ENCODE results near the gene MYBPHL.

MYBPHL gene

GRCh38 chr1:109248444-109248796 is 58.4 kb downstream of the MYBPHL start:
- no peak for DNase-seq (ENCODE audit: extremely low spot score)
- ChIA-PET CTCF (interaction anchor here (1.4 to 3.1 kb wide), 2 partner anchors 10 to 14 kb away, joined by 3 to 19 read pairs; no protein-coding TSS in a partner anchor), POLR2A (no interaction called here)
- TF ChIP-seq CTCF (IDR thresholded peaks at IDR 0.05; ENCODE audit: control extremely low read depth, extremely low read depth, low read depth, missing control alignments), result no peak

- DNase-seq (ENCODE audit: extremely low spot score), result no peak
- POLR2A ChIA-PET, result no interaction called here
- TF ChIP-seq CTCF (IDR thresholded peaks at IDR 0.05; ENCODE audit: control extremely low read depth, extremely low read depth, low read depth, missing control alignments), result no peak
- CTCF ChIA-PET, result interaction anchor here (0.8 to 3.1 kb wide), 4 partner anchors 10 to 392 kb away, joined by 3 to 19 read pairs (median 4); no protein-coding TSS in a partner anchor
Observed at GRCh38 chr1:109247401-109248365, 59.1 kb downstream of the MYBPHL start.

GRCh38 chr1:109246141-109246551 is 60.7 kb downstream of the MYBPHL start:
- no peak for TF ChIP-seq CTCF (IDR thresholded peaks at IDR 0.05; ENCODE audit: control extremely low read depth, extremely low read depth, low read depth, missing control alignments)
- CTCF ChIA-PET, result interaction anchor here (1.0 to 3.1 kb wide), 3 partner anchors 8 to 286 kb away, joined by 4 to 19 read pairs (median 5); no protein-coding TSS in a partner anchor
- DNase-seq (ENCODE audit: extremely low spot score), result no peak
- POLR2A ChIA-PET, result no interaction called here

GRCh38 chr1:109243860-109244552 is 62.8 kb downstream of the MYBPHL start:
- ChIA-PET CTCF (interaction anchor here (1.0 to 2.2 kb wide), 4 partner anchors 19 to 34 kb away, joined by 3 to 6 read pairs (median 4); no protein-coding TSS in a partner anchor), POLR2A (no interaction called here)
- DNase-seq (ENCODE audit: extremely low spot score), result no peak
- TF ChIP-seq CTCF (IDR thresholded peaks at IDR 0.05; ENCODE audit: control extremely low read depth, extremely low read depth, low read depth, missing control alignments), result no peak

- ChIA-PET CTCF (interaction anchor here (1.0 to 2.2 kb wide), 4 partner anchors 18 to 35 kb away, joined by 3 to 6 read pairs (median 4); no protein-coding TSS in a partner anchor), POLR2A (no interaction called here)
- DNase-seq (ENCODE audit: extremely low spot score), result no peak
- no peak for TF ChIP-seq CTCF (IDR thresholded peaks at IDR 0.05; ENCODE audit: control extremely low read depth, extremely low read depth, low read depth, missing control alignments)
Observed at GRCh38 chr1:109243221-109243620, 63.6 kb downstream of the MYBPHL start.

GRCh38 chr1:109242387-109242786 is 64.4 kb downstream of the MYBPHL start:
- ChIA-PET POLR2A (no interaction called here), CTCF (interaction anchor here (2.2 kb wide), 1 partner anchor 36 kb away, joined by 6 read pairs; no protein-coding TSS in a partner anchor)
- TF ChIP-seq CTCF (IDR thresholded peaks at IDR 0.05; ENCODE audit: control extremely low read depth, extremely low read depth, low read depth, missing control alignments), result no peak
- no peak for DNase-seq (ENCODE audit: extremely low spot score)

Data from GM10248 (cell line).